ENCODE measurements around the gene ZWILCH. TPM values are rescaled to one million over a fixed set of nuclear protein-coding genes. Genes with fewer than 3 reads are reported as not detected.

The ZWILCH gene
- total and polyA plus RNA-seq, 7 donors, result 1.5 to 4.5 (median 2.9) TPM

DNA sequence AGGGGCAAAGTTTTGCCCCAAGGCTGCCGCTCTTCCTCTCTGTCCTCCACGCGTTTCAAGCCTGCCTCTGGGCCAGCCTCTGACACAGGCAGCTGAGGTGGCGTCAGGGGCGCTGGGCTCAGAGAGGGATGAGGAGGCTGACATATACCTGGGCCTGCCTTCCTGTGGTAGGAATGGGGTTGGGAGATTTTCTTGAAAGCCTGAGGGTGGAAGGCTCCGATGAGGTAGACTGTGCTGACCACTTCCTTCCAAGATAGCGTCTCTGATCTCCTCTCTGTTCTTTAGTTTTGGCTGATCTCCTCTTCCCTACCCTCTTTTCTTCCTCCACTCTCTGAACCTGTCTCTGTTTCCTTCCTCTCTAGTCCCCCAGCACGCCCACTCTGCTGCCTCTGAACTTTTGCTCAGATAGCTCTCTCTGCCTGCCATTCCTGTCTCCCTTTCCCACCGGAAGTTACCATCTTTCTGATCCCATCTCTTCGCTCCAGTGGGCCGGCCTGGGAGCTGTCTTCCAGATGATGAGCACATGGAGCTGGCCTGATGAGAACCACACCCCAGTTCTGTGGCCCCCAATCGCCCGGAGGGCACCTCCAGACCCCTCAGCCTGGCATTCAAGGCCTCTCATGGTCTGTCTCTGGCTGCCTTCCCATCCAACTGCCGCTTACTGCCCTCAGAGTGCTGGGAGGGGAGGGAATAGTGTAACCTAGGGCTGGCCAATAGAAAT is 93.1 kb downstream of the ZWILCH start:
- ATAC-seq (no peak), DNase-seq (no peak)
- no peaks in the 10 kb centered on the region for H3K4me1 ChIP-seq
- H3K4me3 ChIP-seq, result no peak overlapping the region
- intact Hi-C loops (cut with DNase I), result no loop called here
- no peaks in the 10 kb centered on the region for H3K27me3 ChIP-seq (ENCODE audit: insufficient read depth in 3 of 3, low read length in 2 of 3)
- TF ChIP-seq, protein P1, sequence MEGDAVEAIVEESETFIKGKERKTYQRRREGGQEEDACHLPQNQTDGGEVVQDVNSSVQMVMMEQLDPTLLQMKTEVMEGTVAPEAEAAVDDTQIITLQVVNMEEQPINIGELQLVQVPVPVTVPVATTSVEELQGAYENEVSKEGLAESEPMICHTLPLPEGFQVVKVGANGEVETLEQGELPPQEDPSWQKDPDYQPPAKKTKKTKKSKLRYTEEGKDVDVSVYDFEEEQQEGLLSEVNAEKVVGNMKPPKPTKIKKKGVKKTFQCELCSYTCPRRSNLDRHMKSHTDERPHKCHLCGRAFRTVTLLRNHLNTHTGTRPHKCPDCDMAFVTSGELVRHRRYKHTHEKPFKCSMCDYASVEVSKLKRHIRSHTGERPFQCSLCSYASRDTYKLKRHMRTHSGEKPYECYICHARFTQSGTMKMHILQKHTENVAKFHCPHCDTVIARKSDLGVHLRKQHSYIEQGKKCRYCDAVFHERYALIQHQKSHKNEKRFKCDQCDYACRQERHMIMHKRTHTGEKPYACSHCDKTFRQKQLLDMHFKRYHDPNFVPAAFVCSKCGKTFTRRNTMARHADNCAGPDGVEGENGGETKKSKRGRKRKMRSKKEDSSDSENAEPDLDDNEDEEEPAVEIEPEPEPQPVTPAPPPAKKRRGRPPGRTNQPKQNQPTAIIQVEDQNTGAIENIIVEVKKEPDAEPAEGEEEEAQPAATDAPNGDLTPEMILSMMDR (IDR thresholded peaks at IDR 0.05), result no peak
- WGBS, 3 donors, result 76 to 79% (median 77%) methylated on average over 14 of the region's 14 CpGs
- H3K9me3 ChIP-seq, result no peaks in the 10 kb centered on the region
- H3K36me3 ChIP-seq (ENCODE audit: insufficient read depth in 1 of 2, low read depth in 1 of 2), result no peaks in the 10 kb centered on the region
- H3K27ac ChIP-seq, result no peak overlapping the region

Other genes starting within 250 kb of the ZWILCH start
- 10 to 100 TPM; 27.8 to 38.7 (median 34.9) TPM for gene DIS3L, start 211.8 kb upstream of the ZWILCH start, total RNA-seq
- 10 to 100 TPM; 11.0 to 41.5 (median 21.8) TPM for gene DIS3L, start 211.8 kb upstream of the ZWILCH start, polyA plus RNA-seq
- 1 to 10 TPM; 3.1 to 4.9 (median 3.5) TPM for gene TIPIN, start 148.6 kb upstream of the ZWILCH start, total RNA-seq
- gene TIPIN, start 148.6 kb upstream of the ZWILCH start, polyA plus RNA-seq, result 1 to 10 TPM; 6.7 to 7.5 (median 7.3) TPM
- gene MAP2K1, start 118.4 kb upstream of the ZWILCH start, total RNA-seq, result 10 to 100 TPM; 56.3 to 90.0 (median 64.8) TPM
- 100 to 1,000 TPM in 1 of 3 donors, 10 to 100 TPM in 2; 66.9 to 135 (median 84.7) TPM for gene MAP2K1, start 118.4 kb upstream of the ZWILCH start, polyA plus RNA-seq
- gene SNAPC5, start 7.6 kb upstream of the ZWILCH start, total RNA-seq, result 10 to 100 TPM; 32.7 to 50.3 (median 33.4) TPM
- 10 to 100 TPM; 34.7 to 86.0 (median 51.8) TPM for gene SNAPC5, start 7.6 kb upstream of the ZWILCH start, polyA plus RNA-seq
- 1,000 to 10,000 TPM; 1,435 to 2,180 (median 2,033) TPM for gene RPL4, start 471 bp upstream of the ZWILCH start, total RNA-seq
- gene RPL4, start 471 bp upstream of the ZWILCH start, polyA plus RNA-seq, result 1,000 to 10,000 TPM; 2,343 to 3,153 (median 2,635) TPM
- not detected for gene LCTL, start 60.7 kb downstream of the ZWILCH start, total RNA-seq
- not detected for gene LCTL, start 60.7 kb downstream of the ZWILCH start, polyA plus RNA-seq
- 1 to 10 TPM; 1.3 to 5.5 (median 3.8) TPM for gene SMAD6, start 196.9 kb downstream of the ZWILCH start, total RNA-seq
- 1 to 10 TPM in 1 of 3 donors, under 1 TPM in 2; 0.52 to 3.0 (median 0.79) TPM for gene SMAD6, start 196.9 kb downstream of the ZWILCH start, polyA plus RNA-seq

Data from psoas muscle (tissue), 8 donors.